HEK293 (cell line): ENCODE measurements around the gene IRF2BPL.

Source experiments
- BCL6B ChIP-seq: fragments of 450-650 bp; formaldehyde crosslinking; IDR thresholded peaks from 2 replicates; pipeline ENCODE4 v1.5.1; 2017; ENCODE audit warnings: missing biosample characterization, missing genetic modification characterization
- GLI4 ChIP-seq: fragments of 450-650 bp; formaldehyde crosslinking; IDR thresholded peaks from 2 replicates; pipeline ENCODE4 v1.5.1; 2016; ENCODE audit warnings: missing biosample characterization, missing genetic modification characterization
- MYNN ChIP-seq: fragments of 450-650 bp; formaldehyde crosslinking; IDR thresholded peaks from 2 replicates; pipeline ENCODE4 v1.5.1; 2016; ENCODE audit warnings: missing biosample characterization, missing genetic modification characterization, borderline replicate concordance
- PRDM2 ChIP-seq: fragments of 450-650 bp; formaldehyde crosslinking; IDR thresholded peaks from 2 replicates; pipeline ENCODE4 v1.5.1; 2016; ENCODE audit warnings: missing biosample characterization, missing genetic modification characterization, borderline replicate concordance
- SCRT2 ChIP-seq: fragments of 450-650 bp; formaldehyde crosslinking; IDR thresholded peaks from 2 replicates; pipeline ENCODE4 v1.5.1; 2016; ENCODE audit warnings: missing biosample characterization, missing genetic modification characterization
- SP7 ChIP-seq: fragments of 450-650 bp; formaldehyde crosslinking; IDR thresholded peaks from 2 replicates; pipeline ENCODE4 v1.5.1; 2016; ENCODE audit warnings: missing biosample characterization, missing genetic modification characterization
- ZBTB10 ChIP-seq: fragments of 450-650 bp; formaldehyde crosslinking; IDR thresholded peaks from 2 replicates; pipeline ENCODE4 v1.5.1; 2016; ENCODE audit warnings: missing biosample characterization, missing genetic modification characterization
- ZBTB20 ChIP-seq: fragments of 450-650 bp; formaldehyde crosslinking; IDR thresholded peaks from 2 replicates; pipeline ENCODE4 v1.5.1; 2016; ENCODE audit warnings: missing biosample characterization, missing genetic modification characterization
- ZBTB44 ChIP-seq: fragments of 450-650 bp; IDR thresholded peaks from 2 replicates; pipeline ENCODE4 v1.5.1; 2018; ENCODE audit warnings: missing biosample characterization, mild to moderate bottlenecking, missing genetic modification characterization
- ZBTB7A ChIP-seq: fragments of 450-650 bp; formaldehyde crosslinking; IDR thresholded peaks from 2 replicates; pipeline ENCODE4 v1.5.1; 2016; ENCODE audit warnings: low read depth, missing biosample characterization, missing genetic modification characterization
- ZFHX2 ChIP-seq: fragments of 450-650 bp; formaldehyde crosslinking; conservative IDR thresholded peaks from 2 replicates; pipeline ENCODE4 v1.5.1; 2016; ENCODE audit warnings: missing biosample characterization, missing genetic modification characterization
- ZFP3 ChIP-seq: fragments of 450-650 bp; formaldehyde crosslinking; IDR thresholded peaks from 2 replicates; pipeline ENCODE4 v1.5.1; 2016; ENCODE audit warnings: low read depth, missing biosample characterization, missing genetic modification characterization
- ZNF146 ChIP-seq: fragments of 450-650 bp; formaldehyde crosslinking; IDR thresholded peaks from 2 replicates; pipeline ENCODE4 v1.5.1; 2016; ENCODE audit warnings: missing biosample characterization, missing genetic modification characterization
- ZNF221 ChIP-seq: fragments of 450-650 bp; formaldehyde crosslinking; IDR thresholded peaks from 2 replicates; pipeline ENCODE4 v1.5.1; 2017; ENCODE audit warnings: missing biosample characterization, missing genetic modification characterization, borderline replicate concordance
- ZNF324 ChIP-seq: fragments of 450-650 bp; formaldehyde crosslinking; IDR thresholded peaks from 2 replicates; pipeline ENCODE4 v1.5.1; 2016; ENCODE audit warnings: missing biosample characterization, missing genetic modification characterization
- ZNF366 ChIP-seq: fragments of 450-650 bp; formaldehyde crosslinking; conservative IDR thresholded peaks from 2 replicates; pipeline ENCODE4 v1.5.1; 2016; ENCODE audit warnings: missing biosample characterization, missing genetic modification characterization
- ZNF404 ChIP-seq: fragments of 450-650 bp; formaldehyde crosslinking; IDR thresholded peaks from 2 replicates; pipeline ENCODE4 v1.5.1; 2017; ENCODE audit warnings: missing biosample characterization, missing genetic modification characterization
- ZNF514 ChIP-seq: fragments of 450-650 bp; formaldehyde crosslinking; IDR thresholded peaks from 2 replicates; pipeline ENCODE4 v1.5.1; 2016; ENCODE audit warnings: missing biosample characterization, missing genetic modification characterization
- ZNF645 ChIP-seq: fragments of 450-650 bp; formaldehyde crosslinking; IDR thresholded peaks from 2 replicates; pipeline ENCODE4; 2016; ENCODE audit warnings: missing biosample characterization, missing genetic modification characterization
- ZNF701 ChIP-seq: fragments of 450-650 bp; formaldehyde crosslinking; IDR thresholded peaks from 2 replicates; pipeline ENCODE4 v1.5.1; 2016; ENCODE audit warnings: missing biosample characterization, missing genetic modification characterization
- ZNF707 ChIP-seq: fragments of 450-650 bp; formaldehyde crosslinking; IDR thresholded peaks from 2 replicates; pipeline ENCODE4 v1.5.1; 2016; ENCODE audit warnings: missing biosample characterization, missing genetic modification characterization
- ZNF792 ChIP-seq: fragments of 450-650 bp; formaldehyde crosslinking; IDR thresholded peaks from 2 replicates; pipeline ENCODE4 v1.5.1; 2016; ENCODE audit warnings: missing biosample characterization, missing genetic modification characterization
- TF ChIP-seq, protein P1 (sequence below): fragments of 450-650 bp; formaldehyde crosslinking; IDR thresholded peaks from 2 replicates; pipeline ENCODE4 v1.5.1; 2016; ENCODE audit warnings: missing biosample characterization, missing genetic modification characterization
- TF ChIP-seq, protein P2 (sequence below): fragments of 450-650 bp; formaldehyde crosslinking; IDR thresholded peaks from 2 replicates; pipeline ENCODE4 v1.5.1; 2017; ENCODE audit warnings: missing biosample characterization, missing genetic modification characterization

The IRF2BPL gene

DNA sequence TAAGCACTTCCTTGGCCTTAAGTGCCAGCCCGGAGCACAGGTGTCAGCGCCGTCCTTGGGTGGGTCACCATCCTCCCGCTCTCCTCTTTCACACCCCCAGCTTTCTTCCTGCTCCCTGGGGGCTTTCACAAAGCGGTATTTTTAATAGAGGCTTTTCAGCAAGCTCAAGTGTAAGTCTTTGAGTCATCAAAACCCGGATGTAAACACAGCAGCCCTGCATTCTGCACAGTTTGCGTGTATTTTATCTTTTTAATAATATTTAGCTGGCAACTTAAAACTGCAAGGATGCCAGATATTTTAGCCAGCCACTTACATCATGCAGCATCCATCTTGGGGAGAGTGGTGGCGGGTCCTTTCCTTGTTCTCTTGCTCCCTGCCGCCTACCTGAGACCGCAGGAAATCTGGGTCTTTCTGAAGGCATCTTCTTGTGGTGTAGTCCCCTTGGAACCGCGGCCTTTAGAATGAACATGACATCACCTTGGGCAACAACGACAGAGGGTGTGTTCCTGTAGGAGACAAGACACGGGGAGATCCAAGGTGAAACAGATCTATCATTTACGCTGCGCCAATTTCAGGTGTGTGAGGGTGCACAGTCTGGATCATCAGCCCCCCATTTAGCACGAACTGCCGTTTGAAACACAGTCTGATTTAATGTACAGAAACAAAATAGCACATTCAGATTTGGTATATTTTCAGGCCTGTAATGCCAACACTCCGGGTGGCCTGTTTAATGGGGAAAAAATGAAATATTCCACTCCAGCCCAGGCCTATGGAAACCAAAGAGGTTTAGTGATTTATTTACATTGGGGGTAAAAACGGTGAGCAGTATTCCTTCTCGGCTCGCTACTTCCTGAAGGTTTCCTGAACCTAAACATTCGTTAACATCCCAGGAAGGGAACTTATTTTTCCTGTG, 12.5 kb upstream of the IRF2BPL start (continued):
- TF ChIP-seq ZNF221 (tag by site-specific recombination) = no peak
- TF ChIP-seq ZNF324 (tag by site-specific recombination) = no peak
- TF ChIP-seq ZNF707 (tag by site-specific recombination) = no peak
- no peak for TF ChIP-seq MYNN (tag by site-specific recombination)
- no peak for TF ChIP-seq GLI4 (tag by site-specific recombination)
- no peak for TF ChIP-seq ZNF792 (tag by site-specific recombination)
- TF ChIP-seq ZNF645 (tag by site-specific recombination) = no peak
- peak; percentile 30; the same call in 1 of the 2 replicates for TF ChIP-seq ZFHX2 (tag by site-specific recombination)
- TF ChIP-seq PRDM2 (tag by site-specific recombination) = no peak
- TF ChIP-seq ZFP3 (tag by site-specific recombination) = no peak
- no peak for TF ChIP-seq ZNF146 (tag by site-specific recombination)
- no peak for TF ChIP-seq BCL6B (tag by site-specific recombination)
- TF ChIP-seq, protein P1, sequence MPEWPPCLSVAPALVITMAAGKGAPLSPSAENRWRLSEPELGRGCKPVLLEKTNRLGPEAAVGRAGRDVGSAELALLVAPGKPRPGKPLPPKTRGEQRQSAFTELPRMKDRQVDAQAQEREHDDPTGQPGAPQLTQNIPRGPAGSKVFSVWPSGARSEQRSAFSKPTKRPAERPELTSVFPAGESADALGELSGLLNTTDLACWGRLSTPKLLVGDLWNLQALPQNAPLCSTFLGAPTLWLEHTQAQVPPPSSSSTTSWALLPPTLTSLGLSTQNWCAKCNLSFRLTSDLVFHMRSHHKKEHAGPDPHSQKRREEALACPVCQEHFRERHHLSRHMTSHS (tag by site-specific recombination) = no peak
- no peak; the same call in 1 of the 2 replicates for TF ChIP-seq ZNF366 (tag by site-specific recombination)
- TF ChIP-seq ZNF404 (tag by site-specific recombination) = no peak
- TF ChIP-seq ZNF701 (tag by site-specific recombination) = no peak
- peak; percentile 33 for TF ChIP-seq ZBTB20 (tag by site-specific recombination)
- no peak for TF ChIP-seq ZBTB7A (tag by site-specific recombination)
- no peak for TF ChIP-seq SCRT2 (tag by site-specific recombination)
- TF ChIP-seq, protein P2, sequence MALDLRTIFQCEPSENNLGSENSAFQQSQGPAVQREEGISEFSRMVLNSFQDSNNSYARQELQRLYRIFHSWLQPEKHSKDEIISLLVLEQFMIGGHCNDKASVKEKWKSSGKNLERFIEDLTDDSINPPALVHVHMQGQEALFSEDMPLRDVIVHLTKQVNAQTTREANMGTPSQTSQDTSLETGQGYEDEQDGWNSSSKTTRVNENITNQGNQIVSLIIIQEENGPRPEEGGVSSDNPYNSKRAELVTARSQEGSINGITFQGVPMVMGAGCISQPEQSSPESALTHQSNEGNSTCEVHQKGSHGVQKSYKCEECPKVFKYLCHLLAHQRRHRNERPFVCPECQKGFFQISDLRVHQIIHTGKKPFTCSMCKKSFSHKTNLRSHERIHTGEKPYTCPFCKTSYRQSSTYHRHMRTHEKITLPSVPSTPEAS (tag by site-specific recombination) = no peak
- TF ChIP-seq ZBTB44 (tag by site-specific recombination) = peak; percentile 24; the same call in 1 of the 2 replicates
- TF ChIP-seq ZNF514 (tag by site-specific recombination) = no peak
- TF ChIP-seq SP7 (tag by site-specific recombination) = 0 out of 2 replicates have a peak, but pooled peaks have one; percentile 10
- TF ChIP-seq ZBTB10 (tag by site-specific recombination) = no peak
